ENCODE measurements around the gene TSPAN9. TPM values are rescaled to one million over a fixed set of nuclear protein-coding genes. Genes with fewer than 3 reads are reported as not detected.

Gene TSPAN9
- total and polyA plus RNA-seq, 2 of the 4 experiments (the other 2 are of a cell fraction) = 17.7 to 39.1 TPM

- Histone ChIP-seq H3K36me3 (ENCODE audit: control insufficient read depth, insufficient read depth, low read length) (no peaks in the 10 kb centered on the region), H4K91ac (ENCODE audit: insufficient read depth, low read depth, low read length) (no peak overlapping the region), H2AFZ (replicated peaks; ENCODE audit: low read length, poor library complexity) (no peak overlapping the region), H2BK20ac (ENCODE audit: low read depth, low read length) (no peak overlapping the region), H2BK120ac (ENCODE audit: low read depth, low read length) (no peak overlapping the region), H3K79me1 (ENCODE audit: low read depth in 1 of 2, low read length in 2 of 2) (peaks cover 3 to 33% of the 10 kb centered on the region in 2 experiments), H3K4me3 (ENCODE audit: insufficient read depth, low read depth, low read length) (no peak overlapping the region), H2AK9ac (replicated peaks; ENCODE audit: low read depth, low read length, poor library complexity) (no peak overlapping the region), H4K8ac (ENCODE audit: low read depth in 2 of 2, low read length in 2 of 2) (no peak overlapping the region), H3K9ac (ENCODE audit: low read depth, low read length) (no peak overlapping the region), H2BK5ac (ENCODE audit: low read depth, low read length, poor library complexity, severe bottlenecking) (no peak overlapping the region), H3K9me1 (ENCODE audit: insufficient read depth, low read length) (peaks cover 17% of the 10 kb centered on the region), H3K23ac (ENCODE audit: low read depth, low read length) (no peak overlapping the region), H3K4ac (ENCODE audit: low read depth, low read length) (no peak overlapping the region), H2AK5ac (ENCODE audit: low read depth, low read length) (no peak overlapping the region), H3K14ac (replicated peaks; ENCODE audit: low read depth, low read length) (no peak overlapping the region), H3K4me1 (ENCODE audit: control insufficient read depth, insufficient read depth, low read length) (peaks cover 14% of the 10 kb centered on the region), H3K27ac (ENCODE audit: insufficient read depth, low read length) (no peak overlapping the region), H3K56ac (ENCODE audit: extremely low read depth, insufficient read depth, low read length) (no peak overlapping the region), H4K5ac (ENCODE audit: low read depth, low read length) (no peak overlapping the region), H3K9me3 (ENCODE audit: control insufficient read depth, insufficient read depth, low read length) (peaks cover 2% of the 10 kb centered on the region; the same call in 1 of the 2 replicates), H4K20me1 (ENCODE audit: insufficient read depth, low read length) (peaks cover 10% of the 10 kb centered on the region; the same call in 1 of the 2 replicates), H3K18ac (ENCODE audit: low read depth, low read length) (no peak overlapping the region), H2BK15ac (ENCODE audit: low read depth, low read length) (no peak overlapping the region), H3K4me2 (ENCODE audit: low read depth, low read length) (no peak overlapping the region), H3K27me3 (ENCODE audit: control insufficient read depth, insufficient read depth, low read length) (no peaks in the 10 kb centered on the region)
- ATAC-seq (ENCODE audit: low read depth) (no peak), DNase-seq (peak; percentile 69)
- WGBS, 2 experiments (ENCODE audit: extremely low coverage in 2 of 2, insufficient read length in 1 of 2) = no CpG with 5 or more reads among the region's 10 CpGs
- no TSS peak for BruUV-seq (replicated peaks)
- ChIA-PET POLR2A (ENCODE audit: unreplicated experiment) (no interaction called here), CTCF (no interaction called here)
- in situ Hi-C loops (cut with MboI; ENCODE audit: low sequenced_read_pairs) (no loop called here), intact Hi-C loops (cut with micrococcal nuclease) (no loop called here), dilution Hi-C loops (cut with HindIII; ENCODE audit: low sequenced_read_pairs, unreplicated experiment) (no loop called here)
- TF ChIP-seq RFX5 (IDR thresholded peaks at IDR 0.05; ENCODE audit: low read depth, low read length) (no peak), RAD21 (IDR thresholded peaks at IDR 0.05; ENCODE audit: low read length) (no peak), USF2 (IDR thresholded peaks at IDR 0.05; ENCODE audit: low read depth, low read length) (no peak), CEBPB (IDR thresholded peaks at IDR 0.05; ENCODE audit: low read depth, low read length) (peak; percentile 78), POLR2A (IDR thresholded peaks at IDR 0.05; ENCODE audit: low read depth, low read length) (no peak), CHD1 (IDR thresholded peaks at IDR 0.05; ENCODE audit: low read depth, low read length) (no peak)
Observed at GRCh38 chr12:3127832-3128231, 50.7 kb downstream of the TSPAN9 start.
